Measurements from ENCODE around the gene TAF6L.

The TAF6L gene

GRCh38 chr11:62794201-62794775, 23.1 kb downstream of the TAF6L start:
- DNase-seq (ENCODE audit: insufficient read length) (no peak), FAIRE-seq (no peak)
- no peak for TF ChIP-seq POLR2A (IDR thresholded peaks at IDR 0.05; ENCODE audit: low read depth, low read length)

DNA sequence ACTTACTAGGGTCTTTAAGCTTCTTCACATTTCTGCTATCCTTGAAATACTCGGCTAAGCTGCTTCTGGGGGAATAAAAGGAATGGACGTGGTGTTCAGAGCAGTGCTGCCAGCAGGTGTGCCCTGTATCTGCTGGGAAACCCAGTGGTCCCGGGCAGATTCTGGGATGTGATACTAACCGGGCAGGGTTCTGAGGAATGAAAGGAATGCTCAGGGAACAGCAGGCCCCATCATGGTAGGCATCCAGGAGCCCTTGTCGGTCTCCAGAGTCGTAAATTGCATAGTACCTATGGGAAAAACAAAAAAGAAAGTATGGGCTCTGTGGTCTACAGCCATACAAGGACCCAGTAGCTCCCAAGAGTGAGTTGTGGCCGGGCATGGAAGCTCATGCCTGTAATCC, 25.1 kb downstream of the TAF6L start:
- no peak for DNase-seq (ENCODE audit: insufficient read length)
- TF ChIP-seq POLR2A (IDR thresholded peaks at IDR 0.05; ENCODE audit: low read depth, low read length) (no peak), TAF1 (IDR thresholded peaks at IDR 0.05; ENCODE audit: borderline replicate concordance, low read depth, low read length) (no peak), POLR2AphosphoS5 (IDR thresholded peaks at IDR 0.05; ENCODE audit: low read depth, low read length) (no peak)
- FAIRE-seq = no peak

GRCh38 chr11:62799486-62799885, 28.3 kb downstream of the TAF6L start:
- DNase-seq (ENCODE audit: insufficient read length) (no peak), FAIRE-seq (no peak)
- TF ChIP-seq TAF1 (IDR thresholded peaks at IDR 0.05; ENCODE audit: borderline replicate concordance, low read depth, low read length) (no peak), POLR2A (IDR thresholded peaks at IDR 0.05; ENCODE audit: low read depth, low read length) (no peak), POLR2AphosphoS5 (IDR thresholded peaks at IDR 0.05; ENCODE audit: low read depth, low read length) (no peak)

GRCh38 chr11:62801071-62801470, 29.9 kb downstream of the TAF6L start:
- TF ChIP-seq POLR2A (IDR thresholded peaks at IDR 0.05; ENCODE audit: low read depth, low read length) = no peak
- TF ChIP-seq POLR2AphosphoS5 (IDR thresholded peaks at IDR 0.05; ENCODE audit: low read depth, low read length) = no peak
- TF ChIP-seq TAF1 (IDR thresholded peaks at IDR 0.05; ENCODE audit: borderline replicate concordance, low read depth, low read length) = no peak
- FAIRE-seq (no peak), DNase-seq (ENCODE audit: insufficient read length) (no peak)

DNA sequence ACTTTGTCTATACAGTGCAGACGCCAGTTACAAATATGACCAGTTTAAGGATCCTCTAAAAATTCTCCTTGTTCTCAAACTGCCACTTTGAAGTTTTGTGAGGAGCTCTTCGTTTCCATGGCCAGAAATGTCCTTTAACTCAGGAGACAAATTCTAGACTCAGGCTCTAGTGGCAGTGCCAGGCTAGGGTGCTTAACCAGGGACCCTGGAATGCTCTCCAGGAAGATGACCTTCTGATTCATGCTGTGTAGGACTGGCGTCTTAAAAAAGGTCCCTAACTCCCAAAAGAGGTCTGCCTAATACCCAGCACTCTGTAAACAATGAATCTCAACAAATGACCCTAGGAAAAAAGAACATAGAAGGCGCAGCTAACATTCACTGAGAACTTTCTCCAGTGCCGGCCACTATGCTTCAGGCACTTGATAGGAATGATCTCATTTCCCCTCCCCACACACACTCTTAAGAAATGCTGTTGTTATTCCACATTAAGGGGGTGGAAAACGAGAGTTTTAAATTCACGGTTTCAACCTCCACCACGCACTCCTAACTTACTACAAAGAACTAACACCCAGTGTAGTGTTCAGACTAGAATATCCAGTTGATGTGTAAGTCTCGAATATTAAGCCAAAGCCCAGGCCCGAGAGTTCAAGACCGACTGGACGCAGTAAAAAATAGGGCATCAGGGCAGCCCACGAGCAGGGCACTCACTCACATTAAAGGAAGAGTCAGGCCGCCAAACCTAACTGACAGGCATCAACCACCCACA, 33.3 kb downstream of the TAF6L start:
- FAIRE-seq (no peak), DNase-seq (ENCODE audit: insufficient read length) (no peak)
- TF ChIP-seq POLR2A (IDR thresholded peaks at IDR 0.05; ENCODE audit: low read depth, low read length) (no peak), POLR2AphosphoS5 (IDR thresholded peaks at IDR 0.05; ENCODE audit: low read depth, low read length) (no peak), TAF1 (IDR thresholded peaks at IDR 0.05; ENCODE audit: borderline replicate concordance, low read depth, low read length) (no peak)

- FAIRE-seq = peak; percentile 100
- TF ChIP-seq POLR2AphosphoS5 (IDR thresholded peaks at IDR 0.05; ENCODE audit: low read depth, low read length) (peak; percentile 100), TAF1 (IDR thresholded peaks at IDR 0.05; ENCODE audit: borderline replicate concordance, low read depth, low read length) (peak; percentile 99), POLR2A (IDR thresholded peaks at IDR 0.05; ENCODE audit: low read depth, low read length) (peak; percentile 100)
- DNase-seq (ENCODE audit: insufficient read length) = peak; percentile 89
Observed at GRCh38 chr11:62805076-62805892, 34.1 kb downstream of the TAF6L start, which contains the start of gene NXF1. TSS of gene NXF1 (minus strand) at chr11:62805440. CDS start at chr11:62805356, 84 bp downstream.

- TF ChIP-seq POLR2A (IDR thresholded peaks at IDR 0.05; ENCODE audit: low read depth, low read length) = no peak
- no peak for TF ChIP-seq POLR2AphosphoS5 (IDR thresholded peaks at IDR 0.05; ENCODE audit: low read depth, low read length)
- TF ChIP-seq TAF1 (IDR thresholded peaks at IDR 0.05; ENCODE audit: borderline replicate concordance, low read depth, low read length) = no peak
- DNase-seq (ENCODE audit: insufficient read length) (no peak), FAIRE-seq (peak; percentile 60)
Observed at GRCh38 chr11:62805961-62806441, 34.8 kb downstream of the TAF6L start.

GRCh38 chr11:62806611-62807121, 35.5 kb downstream of the TAF6L start:
- TF ChIP-seq POLR2A (IDR thresholded peaks at IDR 0.05; ENCODE audit: low read depth, low read length) (no peak), TAF1 (IDR thresholded peaks at IDR 0.05; ENCODE audit: borderline replicate concordance, low read depth, low read length) (no peak), POLR2AphosphoS5 (IDR thresholded peaks at IDR 0.05; ENCODE audit: low read depth, low read length) (no peak)
- DNase-seq (ENCODE audit: insufficient read length) (no peak), FAIRE-seq (peak; percentile 65)

DNA sequence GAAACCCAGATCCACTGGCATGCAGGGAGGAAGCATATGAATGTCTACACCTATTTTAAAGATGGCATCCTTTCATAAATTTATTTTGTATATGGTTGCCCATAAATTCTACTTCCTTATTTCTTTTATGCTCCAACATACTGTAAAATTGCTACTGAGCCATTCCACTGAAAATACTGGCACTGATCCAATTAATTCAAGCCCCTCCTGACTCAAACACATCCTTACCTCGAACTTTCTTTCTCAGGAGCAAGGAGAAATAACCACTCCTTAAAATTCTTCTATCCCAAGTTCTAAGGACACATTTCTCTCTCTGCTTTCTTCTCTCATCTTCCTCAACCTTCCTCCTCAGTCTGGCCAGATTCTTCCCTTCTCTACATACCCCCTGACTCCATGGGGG, 39.6 kb downstream of the TAF6L start:
- TF ChIP-seq POLR2AphosphoS5 (IDR thresholded peaks at IDR 0.05; ENCODE audit: low read depth, low read length) (no peak), TAF1 (IDR thresholded peaks at IDR 0.05; ENCODE audit: borderline replicate concordance, low read depth, low read length) (no peak), POLR2A (IDR thresholded peaks at IDR 0.05; ENCODE audit: low read depth, low read length) (no peak)
- no peak for FAIRE-seq
- no peak for DNase-seq (ENCODE audit: insufficient read length)

- no peak for DNase-seq (ENCODE audit: insufficient read length)
- FAIRE-seq = no peak
- TF ChIP-seq POLR2A (IDR thresholded peaks at IDR 0.05; ENCODE audit: low read depth, low read length) (no peak), POLR2AphosphoS5 (IDR thresholded peaks at IDR 0.05; ENCODE audit: low read depth, low read length) (no peak), TAF1 (IDR thresholded peaks at IDR 0.05; ENCODE audit: borderline replicate concordance, low read depth, low read length) (no peak)
Observed at GRCh38 chr11:62811659-62812058, 40.5 kb downstream of the TAF6L start.

- TF ChIP-seq POLR2A (IDR thresholded peaks at IDR 0.05; ENCODE audit: low read depth, low read length) (no peak), POLR2AphosphoS5 (IDR thresholded peaks at IDR 0.05; ENCODE audit: low read depth, low read length) (no peak), TAF1 (IDR thresholded peaks at IDR 0.05; ENCODE audit: borderline replicate concordance, low read depth, low read length) (no peak)
- FAIRE-seq (no peak), DNase-seq (ENCODE audit: insufficient read length) (no peak)
Observed at GRCh38 chr11:62816557-62816956, 45.4 kb downstream of the TAF6L start.

All from GM12892 (cell line).